ENCODE results near the gene TMEM59L.
A peak's percentile ranks its signal among the peaks of the same experiment; 100 is the strongest.

The TMEM59L gene

DNA sequence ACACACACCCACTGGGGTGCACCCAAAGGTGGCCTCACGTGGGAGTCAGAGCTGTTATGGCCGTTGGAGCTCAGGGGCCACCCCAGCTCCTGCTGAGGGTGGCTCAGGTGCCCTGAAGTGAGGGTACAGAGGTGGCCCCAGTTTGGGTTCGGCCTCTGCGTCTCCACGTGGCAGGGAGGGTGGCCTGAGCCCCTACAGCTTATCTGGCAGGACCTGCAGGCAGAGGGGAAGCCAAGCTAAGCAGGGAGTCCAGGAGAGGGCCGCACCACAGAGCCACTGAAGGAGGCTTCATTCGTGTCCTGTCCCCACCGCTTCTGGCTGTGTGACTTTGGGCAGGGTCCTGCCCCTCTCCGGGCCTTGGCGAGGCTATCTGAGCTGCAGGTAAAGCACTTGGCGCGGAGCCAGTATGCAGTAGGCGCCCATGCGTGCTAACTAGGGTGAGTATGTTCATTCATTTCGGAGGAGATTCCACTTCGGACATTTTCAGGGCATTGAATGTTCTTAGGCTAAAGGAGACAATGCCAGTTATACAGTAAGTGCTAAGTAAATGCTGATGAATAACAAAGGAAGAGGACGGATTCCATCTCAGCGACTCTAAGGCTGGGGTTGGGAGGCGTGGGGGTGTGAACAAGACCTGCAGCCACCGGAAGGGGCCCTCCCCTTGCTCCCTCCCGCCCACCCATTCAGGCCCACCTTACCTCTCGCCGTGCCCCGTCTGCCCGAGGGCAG lies 19.1 kb upstream of the TMEM59L start:
- TF ChIP-seq CTBP1 (IDR thresholded peaks at IDR 0.05; ENCODE audit: borderline replicate concordance) (no peak), HDGF (IDR thresholded peaks at IDR 0.05; ENCODE audit: borderline replicate concordance) (no peak), ELF4 (IDR thresholded peaks at IDR 0.05) (no peak), BHLHE40 (IDR thresholded peaks at IDR 0.05; ENCODE audit: borderline replicate concordance) (no peak), L3MBTL2 (conservative IDR thresholded peaks at IDR 0.05) (no peak), ARNT (IDR thresholded peaks at IDR 0.05) (no peak), FOXM1 (IDR thresholded peaks at IDR 0.05; ENCODE audit: borderline replicate concordance) (no peak), ZNF384 (IDR thresholded peaks at IDR 0.05) (no peak), SUZ12 (IDR thresholded peaks at IDR 0.05) (no peak)
- TF ChIP-seq, protein P1, sequence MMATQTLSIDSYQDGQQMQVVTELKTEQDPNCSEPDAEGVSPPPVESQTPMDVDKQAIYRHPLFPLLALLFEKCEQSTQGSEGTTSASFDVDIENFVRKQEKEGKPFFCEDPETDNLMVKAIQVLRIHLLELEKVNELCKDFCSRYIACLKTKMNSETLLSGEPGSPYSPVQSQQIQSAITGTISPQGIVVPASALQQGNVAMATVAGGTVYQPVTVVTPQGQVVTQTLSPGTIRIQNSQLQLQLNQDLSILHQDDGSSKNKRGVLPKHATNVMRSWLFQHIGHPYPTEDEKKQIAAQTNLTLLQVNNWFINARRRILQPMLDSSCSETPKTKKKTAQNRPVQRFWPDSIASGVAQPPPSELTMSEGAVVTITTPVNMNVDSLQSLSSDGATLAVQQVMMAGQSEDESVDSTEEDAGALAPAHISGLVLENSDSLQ (IDR thresholded peaks at IDR 0.05): no peak
- ChIA-PET CTCF (interaction anchor here (0.5 to 1.3 kb wide), 8 partner anchors 21 to 352 kb away, joined by 3 to 5 read pairs (median 3); no protein-coding TSS in a partner anchor), POLR2A (interaction anchor here (1.0 to 1.2 kb wide), 3 partner anchors 13 to 254 kb away, joined by 3 to 4 read pairs (median 3); partner anchors contain the start of genes CRLF1 and UBA52)
- DNase-seq (ENCODE audit: extremely low spot score): peak; percentile 6

DNA sequence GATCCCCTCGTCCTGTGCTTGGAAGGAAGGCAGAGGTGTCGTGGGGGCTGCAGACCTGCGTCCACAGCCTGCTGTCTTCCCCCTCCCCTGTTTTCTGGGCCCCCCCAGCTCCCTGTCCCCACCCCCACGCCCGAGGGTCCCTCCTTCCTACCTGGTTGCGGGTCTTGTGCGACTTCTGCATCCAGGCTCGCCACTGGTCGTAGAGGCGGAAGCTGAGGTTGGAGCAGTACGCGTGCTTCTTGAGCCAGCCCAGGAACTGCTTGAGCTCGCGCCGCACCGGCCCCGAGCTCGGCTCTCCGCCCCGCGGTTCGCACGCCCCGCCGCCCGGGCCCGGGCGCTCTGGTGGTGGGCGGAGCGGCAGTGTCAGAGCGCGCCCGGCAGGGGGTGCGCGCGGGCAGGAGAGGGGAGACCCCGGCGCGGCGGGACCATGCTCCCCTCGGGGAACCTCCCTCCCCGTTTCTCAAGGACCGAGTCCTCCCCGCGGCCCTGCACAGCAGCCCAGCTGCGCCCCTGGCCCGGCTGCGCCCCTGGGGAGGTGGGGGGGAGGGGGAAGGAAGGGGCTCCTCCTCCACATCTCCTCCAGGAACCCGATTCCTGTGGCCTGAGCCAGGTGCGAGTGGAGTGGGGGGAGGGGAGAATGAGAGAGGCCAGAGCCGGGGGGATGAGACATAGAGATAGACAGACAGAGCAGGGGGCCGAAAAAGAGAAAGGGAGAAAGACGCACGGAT lies 18.4 kb upstream of the TMEM59L start:
- DNase-seq (ENCODE audit: extremely low spot score): peak; percentile 78
- POLR2A ChIA-PET: interaction anchor here (1.0 to 1.3 kb wide), 3 partner anchors 13 to 253 kb away, joined by 3 to 4 read pairs (median 3); partner anchors contain the start of gene CRLF1
- TF ChIP-seq LEF1 (IDR thresholded peaks at IDR 0.05; ENCODE audit: borderline replicate concordance): no peak
- TF ChIP-seq ZNF384 (IDR thresholded peaks at IDR 0.05): no peak
- no peak for TF ChIP-seq FOXM1 (IDR thresholded peaks at IDR 0.05; ENCODE audit: borderline replicate concordance)
- no peak for TF ChIP-seq SUZ12 (IDR thresholded peaks at IDR 0.05)
- no peak for TF ChIP-seq FOXA1 (IDR thresholded peaks at IDR 0.05)
- CTCF ChIA-PET: interaction anchor here (0.5 to 1.3 kb wide), 8 partner anchors 20 to 351 kb away, joined by 3 to 5 read pairs (median 3); no protein-coding TSS in a partner anchor

DNA sequence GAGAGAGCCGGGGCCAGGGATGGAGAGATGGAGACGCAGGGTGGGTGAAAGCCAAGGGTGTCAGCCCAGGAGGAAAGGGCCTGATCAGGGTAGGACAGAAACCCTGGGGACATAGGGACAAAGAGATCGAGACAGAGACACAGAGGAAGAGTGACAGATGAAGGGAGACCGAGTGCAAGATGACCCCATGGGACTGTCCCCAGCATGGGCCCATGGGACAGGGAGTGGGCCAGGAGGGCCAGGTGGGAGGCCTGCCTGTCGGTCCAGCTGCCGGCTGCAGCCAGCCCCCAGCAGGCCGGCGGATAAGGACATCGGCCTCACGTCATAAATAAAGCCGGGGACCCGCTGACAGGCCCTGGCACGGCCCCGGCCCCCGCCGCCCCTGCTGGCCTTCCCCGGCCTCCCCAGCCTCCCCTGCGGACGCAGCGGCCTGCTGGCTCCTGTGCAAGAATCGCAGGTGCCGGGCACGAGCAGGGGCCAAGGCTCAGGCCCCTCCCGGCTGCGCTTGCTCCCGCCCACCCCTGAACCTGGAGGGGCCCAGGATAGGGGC lies 17.8 kb upstream of the TMEM59L start:
- POLR2A ChIA-PET: interaction anchor here (1.0 to 1.3 kb wide), 2 partner anchors 80 to 252 kb away, joined by 3 to 4 read pairs; no protein-coding TSS in a partner anchor
- no peak for TF ChIP-seq FOXM1 (IDR thresholded peaks at IDR 0.05; ENCODE audit: borderline replicate concordance)
- TF ChIP-seq NFRKB (IDR thresholded peaks at IDR 0.05): no peak
- no peak for TF ChIP-seq ELF4 (IDR thresholded peaks at IDR 0.05)
- TF ChIP-seq FOXA1 (IDR thresholded peaks at IDR 0.05): no peak
- TF ChIP-seq CTBP1 (IDR thresholded peaks at IDR 0.05; ENCODE audit: borderline replicate concordance): no peak
- TF ChIP-seq, protein P1 (IDR thresholded peaks at IDR 0.05): no peak
- TF ChIP-seq BHLHE40 (IDR thresholded peaks at IDR 0.05; ENCODE audit: borderline replicate concordance): no peak
- TF ChIP-seq SP1 (IDR thresholded peaks at IDR 0.05): no peak
- CTCF ChIA-PET: interaction anchor here (0.6 to 1.3 kb wide), 3 partner anchors 20 to 252 kb away, joined by 3 to 5 read pairs (median 5); no protein-coding TSS in a partner anchor
- peak; percentile 10 for DNase-seq (ENCODE audit: extremely low spot score)

DNA sequence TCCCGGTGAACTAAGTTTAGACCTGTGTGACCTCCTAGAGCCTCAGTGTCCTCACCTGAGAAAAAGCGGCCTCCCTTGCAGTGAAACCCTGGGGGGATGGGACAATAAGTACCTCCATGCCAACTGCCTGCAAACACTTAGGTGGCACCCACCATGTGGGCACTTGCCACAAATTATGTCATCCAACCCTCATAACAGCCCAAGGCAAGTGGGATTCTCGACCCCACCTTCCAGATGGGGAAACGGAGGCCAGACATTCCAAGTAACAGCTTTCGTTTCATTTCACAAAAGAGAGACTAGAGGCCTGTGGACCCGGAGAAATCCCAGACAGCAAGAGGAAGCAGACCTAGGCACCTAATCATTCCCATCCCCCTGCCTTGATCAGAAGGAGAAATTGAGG lies 17.2 kb upstream of the TMEM59L start:
- TF ChIP-seq BHLHE40 (IDR thresholded peaks at IDR 0.05; ENCODE audit: borderline replicate concordance) (no peak), ARNT (IDR thresholded peaks at IDR 0.05) (no peak), L3MBTL2 (conservative IDR thresholded peaks at IDR 0.05) (no peak), SP1 (IDR thresholded peaks at IDR 0.05) (no peak), CTBP1 (IDR thresholded peaks at IDR 0.05; ENCODE audit: borderline replicate concordance) (no peak), FOXM1 (IDR thresholded peaks at IDR 0.05; ENCODE audit: borderline replicate concordance) (no peak), FOXA1 (IDR thresholded peaks at IDR 0.05) (no peak), LEF1 (IDR thresholded peaks at IDR 0.05; ENCODE audit: borderline replicate concordance) (no peak), HDGF (IDR thresholded peaks at IDR 0.05; ENCODE audit: borderline replicate concordance) (no peak), TARDBP (IDR thresholded peaks at IDR 0.05) (no peak), ELF4 (IDR thresholded peaks at IDR 0.05) (no peak), ZNF384 (IDR thresholded peaks at IDR 0.05) (no peak)
- TF ChIP-seq, protein P1 (IDR thresholded peaks at IDR 0.05): no peak
- POLR2A ChIA-PET: interaction anchor here (1.3 kb wide), 1 partner anchor 79 kb away, joined by 3 read pairs; no protein-coding TSS in a partner anchor
- peak; percentile 4 for DNase-seq (ENCODE audit: extremely low spot score)
- CTCF ChIA-PET: no interaction called here

DNA sequence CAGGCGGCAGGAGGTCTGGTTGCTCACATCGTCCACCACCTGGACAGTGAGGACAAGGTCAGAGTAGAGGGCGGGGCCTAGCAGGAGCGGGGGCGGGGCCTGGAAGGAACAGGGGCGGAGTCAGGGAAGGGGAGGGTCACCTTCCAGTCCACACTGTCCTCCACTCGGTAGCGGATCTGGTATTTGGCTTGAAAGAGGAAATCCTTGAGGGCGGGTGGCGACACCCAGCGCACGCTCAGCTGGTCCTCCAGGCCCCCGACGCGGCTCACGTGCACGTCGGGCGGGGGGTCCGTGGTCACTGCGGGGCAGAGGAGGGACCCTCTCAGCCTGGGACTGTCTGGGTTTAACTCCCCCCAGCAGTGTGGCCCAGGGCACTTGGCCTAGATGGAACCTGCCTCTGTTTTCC lies 15.9 kb upstream of the TMEM59L start:
- peak; percentile 71 for DNase-seq (ENCODE audit: extremely low spot score)
- CTCF ChIA-PET: interaction anchor here (0.9 kb wide), 1 partner anchor 76 kb away, joined by 3 read pairs; no protein-coding TSS in a partner anchor
- no peak for TF ChIP-seq FOXM1 (IDR thresholded peaks at IDR 0.05; ENCODE audit: borderline replicate concordance)
- TF ChIP-seq LEF1 (IDR thresholded peaks at IDR 0.05; ENCODE audit: borderline replicate concordance): no peak
- no peak for TF ChIP-seq CTBP1 (IDR thresholded peaks at IDR 0.05; ENCODE audit: borderline replicate concordance)
- TF ChIP-seq ZNF384 (IDR thresholded peaks at IDR 0.05): no peak
- TF ChIP-seq FOXK2 (IDR thresholded peaks at IDR 0.05): no peak
- TF ChIP-seq FOXA1 (IDR thresholded peaks at IDR 0.05): no peak
- TF ChIP-seq SP1 (IDR thresholded peaks at IDR 0.05): no peak
- no peak for TF ChIP-seq TARDBP (IDR thresholded peaks at IDR 0.05)
- TF ChIP-seq L3MBTL2 (conservative IDR thresholded peaks at IDR 0.05): no peak
- no peak for TF ChIP-seq NFRKB (IDR thresholded peaks at IDR 0.05)
- no peak for TF ChIP-seq SUZ12 (IDR thresholded peaks at IDR 0.05)
- TF ChIP-seq ARNT (IDR thresholded peaks at IDR 0.05): no peak
- TF ChIP-seq, protein P1 (IDR thresholded peaks at IDR 0.05): no peak
- POLR2A ChIA-PET: interaction anchor here (1.1 kb wide), 1 partner anchor 25 kb away, joined by 3 read pairs; the partner anchor contains the start of gene UBA52
